HG02938 (cell line): ENCODE measurements around the gene RBM39.
"Not testable (repeated sequence)": the region's sequence is repeated elsewhere in the genome, so short reads cannot be mapped to it uniquely, and the experiment has no call there.

Experiments used
- ATAC-seq: cut with Tn5 transposase; IDR thresholded peaks from one replicate; pipeline ENCODE4 v1.9.1; 2021; ENCODE audit warnings: mild to moderate bottlenecking, moderate library complexity; ENCODE audit not compliant: unreplicated experiment

The RBM39 gene

DNA sequence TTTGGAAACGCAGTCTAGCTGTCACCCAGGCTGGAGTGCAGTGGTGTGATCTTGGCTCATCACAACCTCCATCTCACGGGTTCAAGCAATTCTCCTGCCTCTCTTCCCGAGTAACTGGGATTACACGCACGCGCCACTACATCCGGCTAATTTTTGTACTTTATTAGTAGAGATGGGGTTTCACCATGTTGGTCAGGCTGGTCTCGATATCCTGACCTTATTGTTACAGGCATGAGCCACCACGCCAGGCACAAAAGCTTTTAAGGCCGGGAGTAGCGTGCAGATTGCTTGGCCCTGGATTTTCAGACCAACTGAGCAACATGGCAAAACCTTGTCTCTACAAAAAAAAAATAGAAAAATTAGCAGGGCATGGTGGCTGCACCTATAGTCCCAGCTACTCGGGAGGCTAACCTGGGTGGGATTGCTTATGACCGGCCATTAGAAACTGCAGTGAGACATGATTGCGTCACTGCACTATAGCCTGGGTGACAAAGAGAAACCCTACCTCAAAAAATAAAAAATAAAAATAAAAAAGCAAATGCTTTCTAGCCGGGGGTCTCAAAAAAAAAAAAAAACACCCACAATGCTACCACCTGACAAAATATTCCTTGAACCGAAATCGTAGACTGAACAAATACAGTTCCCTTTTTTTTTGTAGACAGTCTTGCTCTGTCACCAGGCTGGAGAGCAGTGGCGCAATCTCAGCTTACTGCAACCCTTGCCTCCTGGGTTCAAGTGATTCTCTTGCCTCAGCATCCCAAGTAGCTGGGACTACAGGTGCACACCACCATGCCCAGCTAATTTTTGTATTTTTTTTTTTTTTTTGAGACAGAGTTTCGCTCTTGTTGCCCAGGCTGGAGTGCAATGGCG, 15.0 kb downstream of the RBM39 start:
- no peak for ATAC-seq

DNA sequence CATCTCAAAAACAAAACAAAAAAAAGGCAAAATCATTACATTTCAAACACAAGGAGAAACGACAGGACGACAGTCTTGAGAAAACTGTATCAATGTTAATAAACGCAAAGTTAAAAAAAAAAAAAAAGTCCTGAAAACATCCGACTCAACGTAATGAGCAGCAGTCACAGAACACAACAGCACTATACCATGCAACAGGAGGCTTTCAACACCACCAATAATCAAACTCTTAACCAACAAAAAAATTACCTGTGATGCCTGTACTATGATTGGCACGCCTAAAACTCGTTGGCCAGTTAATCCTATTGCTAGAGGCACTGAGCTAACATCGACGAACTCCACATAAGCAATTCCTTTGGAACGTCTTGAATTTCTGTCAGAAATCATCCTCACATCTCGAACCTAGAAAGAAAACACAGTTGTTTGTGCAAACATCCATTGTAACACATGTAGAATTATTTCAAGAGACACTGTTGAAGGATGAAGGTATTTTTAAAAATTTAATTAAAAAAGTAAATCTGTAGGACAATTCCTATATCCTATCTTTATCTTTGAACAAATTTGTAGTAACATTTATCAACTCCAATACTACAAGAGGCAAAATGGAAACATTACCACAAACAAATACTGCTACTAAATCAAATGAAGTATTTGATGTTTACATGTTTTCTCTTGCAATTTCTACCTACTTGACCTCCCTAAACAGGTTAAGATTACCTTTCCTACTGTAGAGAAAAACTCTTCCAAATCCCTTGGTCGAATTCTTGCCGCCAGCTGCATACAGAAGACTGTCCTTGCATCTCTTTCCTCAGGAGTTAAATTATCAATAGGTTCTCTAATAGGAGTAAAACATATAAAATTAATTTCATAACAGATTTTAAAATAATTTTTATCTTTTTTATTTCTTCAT, 17.5 kb downstream of the RBM39 start:
- no peak for ATAC-seq

DNA sequence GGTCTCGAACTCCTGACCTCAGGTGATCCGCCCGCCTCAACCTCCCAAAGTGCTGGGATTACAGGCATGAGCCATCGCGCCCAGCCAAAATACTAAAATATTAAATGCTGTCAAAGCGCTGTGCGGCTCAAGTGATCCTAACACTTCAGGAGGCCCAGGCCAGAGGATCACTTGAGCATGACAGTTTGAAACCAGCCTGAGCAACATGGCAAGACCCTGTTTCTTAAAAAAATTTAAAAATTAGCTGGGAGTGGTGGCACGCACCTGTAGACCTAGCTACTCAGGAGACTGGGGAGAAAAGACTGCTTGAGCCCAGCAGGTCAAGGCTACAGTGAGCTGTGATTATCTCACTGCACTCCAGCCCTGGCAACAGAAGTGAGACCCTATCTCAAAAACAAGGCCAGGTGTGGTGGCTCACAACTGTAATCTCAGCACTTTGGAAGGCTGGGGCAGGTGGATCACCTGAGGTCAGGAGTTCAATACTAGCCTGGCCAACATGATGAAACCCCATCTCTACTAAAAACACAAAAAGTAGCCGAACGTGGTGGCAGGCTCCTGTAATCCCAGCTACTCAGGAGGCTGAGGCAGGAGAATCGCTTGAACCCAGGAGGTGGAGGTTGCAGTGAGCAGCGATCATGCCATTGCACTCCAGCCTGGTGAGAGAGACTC, 18.3 kb downstream of the RBM39 start:
- not testable (repeated sequence) for ATAC-seq

DNA sequence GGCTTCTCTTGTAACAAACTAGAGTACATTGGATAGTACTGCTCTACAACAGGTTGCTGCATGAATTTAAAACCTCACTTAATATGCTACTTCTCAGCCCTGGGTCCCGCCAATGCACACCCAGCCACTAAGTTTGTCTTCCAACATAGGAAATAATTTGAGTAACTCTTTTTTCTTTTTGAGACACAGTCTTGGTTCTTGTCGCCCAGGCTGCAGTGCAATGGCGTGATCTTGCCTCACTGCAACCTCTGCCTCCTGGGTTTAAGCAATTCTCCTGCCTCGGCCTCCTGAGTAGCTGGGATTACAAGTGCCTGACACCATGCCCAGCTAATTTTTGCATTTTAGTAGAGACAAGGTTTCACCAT, 18.8 kb downstream of the RBM39 start:
- not testable (repeated sequence) for ATAC-seq

DNA sequence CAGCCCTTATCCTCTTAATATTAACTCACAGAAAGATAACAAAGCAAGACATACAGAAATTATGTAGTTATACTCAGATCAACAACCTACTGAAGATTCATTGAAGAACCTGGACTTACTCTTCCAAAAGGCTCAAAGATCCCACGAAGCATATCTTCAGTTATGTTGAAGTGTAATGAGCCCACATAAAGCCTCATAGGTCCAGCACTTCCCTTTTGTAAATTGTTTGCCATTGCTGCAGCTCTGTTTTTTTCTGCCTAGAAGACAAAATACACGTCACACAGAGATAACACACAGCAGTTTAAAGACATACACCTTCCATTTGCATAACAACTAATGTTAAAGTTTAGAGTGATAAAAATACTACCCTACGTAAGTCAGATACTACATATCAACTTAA, 20.4 kb downstream of the RBM39 start:
- ATAC-seq, result no peak

DNA sequence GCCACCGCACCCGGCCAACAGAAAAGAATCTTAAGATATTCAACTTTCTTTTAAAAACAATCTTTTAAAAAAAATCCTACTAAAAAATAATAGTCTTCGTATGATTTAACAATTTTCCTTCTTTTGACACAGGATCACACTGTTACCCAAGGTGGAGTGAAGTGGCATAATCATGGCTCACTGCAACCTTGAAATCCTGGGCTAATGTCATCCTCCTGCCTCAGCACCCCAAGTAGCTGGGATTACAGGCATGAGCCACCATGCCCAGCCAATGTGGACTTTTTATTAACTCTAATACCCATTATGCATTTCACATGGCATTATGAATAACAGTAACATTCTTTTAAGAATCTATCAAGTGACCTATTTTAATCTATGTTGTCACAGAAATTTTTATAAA, 20.8 kb downstream of the RBM39 start:
- ATAC-seq, result no peak

DNA sequence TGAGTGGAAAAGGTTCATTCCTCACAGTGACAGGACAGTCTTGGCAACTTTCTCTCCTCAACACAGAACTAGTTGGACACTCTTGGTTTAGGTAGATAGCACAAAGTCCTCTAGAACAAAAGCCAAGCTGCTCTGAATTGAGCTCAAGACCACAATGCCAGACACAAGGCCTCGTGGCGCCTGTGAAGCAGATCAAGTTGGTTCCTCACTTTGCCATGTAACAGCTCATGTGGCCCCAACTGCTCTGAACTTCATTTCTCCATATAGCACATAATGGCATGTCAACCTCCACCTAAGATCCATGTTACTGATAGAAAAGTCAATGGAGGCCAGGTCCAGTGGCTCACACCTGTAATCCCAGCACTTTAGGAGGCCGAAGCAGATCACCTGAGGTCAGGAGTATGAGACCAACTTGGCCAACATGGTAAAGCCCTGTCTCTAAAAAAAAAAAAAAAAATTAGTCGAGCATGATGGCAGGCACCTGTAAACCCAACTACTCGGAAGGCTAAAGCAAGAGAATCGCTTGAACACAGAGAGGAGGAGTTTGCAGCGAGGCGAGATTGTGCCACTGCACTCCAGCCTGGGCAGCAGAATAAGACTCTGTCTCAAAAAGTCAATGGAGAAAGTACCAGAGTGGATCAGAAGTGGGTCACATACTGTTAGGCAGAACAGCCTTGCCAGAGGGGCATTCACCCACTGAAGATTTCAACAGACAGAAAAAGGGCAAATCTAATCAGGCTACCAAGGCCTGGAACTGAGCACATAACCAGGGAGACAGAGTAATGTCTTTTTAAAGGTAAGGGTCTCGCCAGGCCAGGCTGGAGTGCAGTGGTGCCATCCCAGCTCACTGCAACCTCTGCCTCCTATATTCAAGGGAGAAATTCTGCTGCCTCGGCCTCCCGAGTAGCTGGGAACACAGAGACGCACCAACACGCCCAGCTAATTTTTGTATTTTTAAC, 21.6 kb downstream of the RBM39 start:
- no peak for ATAC-seq

DNA sequence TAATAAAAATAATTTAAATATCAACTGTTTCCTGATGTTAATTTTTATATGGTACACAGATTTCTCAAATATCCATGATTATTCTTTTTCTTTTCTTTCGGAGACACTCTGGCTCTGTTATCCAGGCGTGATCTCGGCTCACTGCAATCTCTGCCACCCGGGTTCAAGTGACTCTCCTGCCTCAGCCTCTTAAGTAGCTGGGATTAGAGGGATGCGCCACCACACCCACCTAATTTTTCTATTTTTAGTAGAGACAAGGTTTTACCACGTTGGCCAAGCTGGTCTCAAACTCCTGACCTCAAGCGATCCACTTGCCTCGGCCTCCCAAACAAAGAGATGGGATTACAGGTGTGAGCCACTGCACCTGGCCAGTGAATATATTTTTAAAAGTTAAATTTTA, 22.3 kb downstream of the RBM39 start:
- no peak for ATAC-seq

DNA sequence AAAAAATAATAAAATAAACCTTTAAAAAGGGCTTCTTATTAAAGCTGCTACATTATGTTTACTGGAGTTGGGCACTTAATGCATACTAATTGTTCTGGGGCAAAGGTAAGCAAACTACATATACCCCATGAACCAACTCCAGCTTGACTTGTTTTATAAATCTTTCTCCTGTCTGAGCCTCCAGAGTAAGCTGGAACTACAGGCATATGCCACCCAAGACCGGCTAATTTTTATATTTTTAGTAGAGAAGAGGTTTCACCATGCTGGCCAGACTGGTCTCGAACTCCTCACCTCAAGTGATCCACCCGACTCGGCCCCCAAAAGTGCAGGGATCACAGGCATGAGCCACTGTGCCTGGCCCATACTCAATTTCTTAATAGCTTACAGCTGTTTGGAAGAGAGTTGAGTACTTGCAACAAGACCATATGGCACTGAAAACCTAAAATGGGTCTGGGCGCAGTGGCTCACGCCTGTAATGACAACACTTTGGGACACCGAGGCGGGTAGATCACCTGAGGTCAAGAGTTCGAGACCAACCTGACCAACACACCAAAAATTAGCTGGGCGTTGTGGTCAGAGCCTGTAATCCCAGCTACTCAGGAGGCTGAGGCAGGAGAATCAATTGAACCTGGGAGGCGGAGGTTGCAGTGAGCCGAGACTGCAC, 23.0 kb downstream of the RBM39 start:
- no peak for ATAC-seq

DNA sequence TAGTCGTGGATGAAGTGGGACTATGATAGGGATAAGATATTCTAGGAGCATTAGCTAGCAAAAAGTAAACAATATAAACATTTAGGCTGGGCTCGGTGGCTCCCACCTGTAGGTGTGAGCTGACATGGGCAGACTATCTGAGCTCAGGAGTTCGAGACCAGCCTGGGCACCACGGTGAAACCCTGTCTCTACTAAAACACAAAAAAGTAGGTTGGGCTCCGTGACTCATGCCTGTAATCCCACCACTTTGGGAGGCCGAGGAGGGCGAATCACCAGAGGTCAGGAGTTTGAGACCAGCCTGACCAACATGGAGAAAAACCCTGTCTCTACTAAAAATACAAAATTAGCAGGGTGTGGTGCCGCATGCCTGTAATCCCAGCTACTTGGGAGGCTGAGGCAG, 23.7 kb downstream of the RBM39 start:
- not testable (repeated sequence) for ATAC-seq

DNA sequence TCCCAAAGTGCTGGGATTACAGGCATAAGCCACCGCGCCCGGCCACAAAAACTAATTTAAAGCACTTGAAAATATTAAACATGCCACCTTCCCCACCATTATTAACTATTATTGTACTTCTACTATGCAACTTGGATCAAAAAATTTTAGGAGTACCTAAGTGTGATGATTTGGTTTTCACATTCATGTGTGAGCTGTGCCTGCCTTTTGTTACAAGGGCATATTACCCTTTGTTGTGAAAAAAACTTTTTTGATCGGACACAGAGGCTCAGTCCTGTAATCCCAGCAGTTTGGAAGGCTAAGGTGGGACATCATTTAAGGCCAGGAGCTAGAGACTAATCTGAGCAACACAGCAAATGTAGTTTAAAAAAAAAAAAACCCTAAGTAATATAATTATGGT, 25.7 kb downstream of the RBM39 start:
- no peak for ATAC-seq

DNA sequence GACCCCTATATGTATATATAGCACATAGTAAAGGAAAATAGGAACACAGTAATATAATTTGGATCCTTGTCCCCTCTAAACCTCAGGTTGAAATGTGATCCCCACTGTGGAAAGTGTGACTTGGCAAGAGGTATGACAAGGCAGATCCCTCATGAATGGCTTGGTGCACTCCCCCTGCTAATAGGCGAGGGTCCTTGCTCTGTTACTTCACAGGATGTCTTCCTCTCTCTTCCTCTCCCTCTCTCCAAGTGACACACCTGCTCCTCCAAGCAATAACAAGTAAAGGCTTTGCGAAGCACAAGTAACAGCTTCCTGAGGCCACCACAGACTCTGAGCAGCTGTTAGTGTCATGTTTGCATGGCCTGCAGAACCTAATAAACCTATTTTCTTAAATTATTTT, 26.4 kb downstream of the RBM39 start:
- no peak for ATAC-seq

DNA sequence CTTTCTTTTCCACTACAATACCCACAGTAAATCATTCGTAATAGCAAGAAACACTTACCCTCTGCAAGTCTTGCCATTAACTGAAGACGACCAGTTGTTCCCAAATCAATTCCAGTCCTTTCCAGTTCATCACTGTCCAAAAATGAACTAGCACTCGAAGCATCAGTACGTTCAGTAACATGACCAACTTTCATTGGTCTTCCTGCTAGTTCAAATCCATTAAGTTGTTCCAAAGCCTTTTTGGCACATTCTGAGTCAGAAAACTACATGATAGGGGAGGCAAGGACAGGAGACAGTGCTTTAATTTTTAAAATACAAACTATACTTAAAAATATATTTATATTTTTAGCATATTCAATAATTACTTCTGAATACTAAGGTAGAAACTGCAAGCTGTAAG, 27.9 kb downstream of the RBM39 start:
- ATAC-seq, result no peak

DNA sequence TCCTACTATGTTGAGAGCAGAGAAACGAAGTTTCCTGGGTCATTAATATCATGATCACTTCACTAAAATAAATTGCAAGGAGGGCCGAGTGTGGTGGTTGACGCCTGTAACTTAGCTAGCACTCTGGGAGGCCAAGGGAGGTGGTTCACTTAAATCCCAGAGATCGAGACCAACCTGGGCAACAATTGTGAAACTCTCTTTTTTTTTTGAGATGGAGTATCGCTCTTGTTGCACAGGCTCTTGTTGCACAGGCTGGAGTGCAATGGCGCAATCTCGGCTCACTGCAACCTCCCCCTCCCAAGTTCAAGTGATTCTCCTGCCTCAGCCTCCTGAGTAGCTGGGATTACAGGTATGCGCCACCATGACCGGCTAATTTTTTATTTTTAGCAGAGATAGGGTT, 28.9 kb downstream of the RBM39 start:
- ATAC-seq, result not testable (repeated sequence)

DNA sequence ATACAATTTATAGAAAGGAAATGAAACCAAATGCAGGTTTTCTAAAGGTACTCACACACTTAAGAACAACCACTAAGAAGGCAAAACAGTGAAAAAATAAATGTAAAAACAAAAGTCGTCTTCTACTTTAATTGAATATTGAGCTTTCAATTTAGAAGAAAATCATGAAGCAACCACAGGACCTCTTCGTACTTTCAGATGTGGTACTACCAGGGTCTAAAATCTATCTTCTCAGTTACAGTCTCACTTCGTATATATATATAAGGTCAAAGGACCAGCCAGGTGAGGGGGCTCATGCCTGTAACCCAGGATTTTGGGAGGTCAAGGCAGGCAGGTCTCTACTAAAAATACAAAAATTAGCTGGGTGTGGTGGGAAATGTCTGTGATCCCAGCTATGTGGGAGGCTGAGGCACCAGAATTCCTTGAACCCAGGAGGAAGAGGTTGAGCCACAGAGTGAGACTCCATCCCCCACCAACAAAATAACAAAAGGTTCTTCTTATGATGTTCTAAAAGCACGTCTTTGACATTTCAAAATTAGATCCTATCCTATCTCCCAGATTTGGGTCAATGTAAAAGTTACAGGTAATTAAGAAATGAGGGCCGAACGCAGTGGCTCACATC, 30.4 kb downstream of the RBM39 start:
- ATAC-seq, result no peak

DNA sequence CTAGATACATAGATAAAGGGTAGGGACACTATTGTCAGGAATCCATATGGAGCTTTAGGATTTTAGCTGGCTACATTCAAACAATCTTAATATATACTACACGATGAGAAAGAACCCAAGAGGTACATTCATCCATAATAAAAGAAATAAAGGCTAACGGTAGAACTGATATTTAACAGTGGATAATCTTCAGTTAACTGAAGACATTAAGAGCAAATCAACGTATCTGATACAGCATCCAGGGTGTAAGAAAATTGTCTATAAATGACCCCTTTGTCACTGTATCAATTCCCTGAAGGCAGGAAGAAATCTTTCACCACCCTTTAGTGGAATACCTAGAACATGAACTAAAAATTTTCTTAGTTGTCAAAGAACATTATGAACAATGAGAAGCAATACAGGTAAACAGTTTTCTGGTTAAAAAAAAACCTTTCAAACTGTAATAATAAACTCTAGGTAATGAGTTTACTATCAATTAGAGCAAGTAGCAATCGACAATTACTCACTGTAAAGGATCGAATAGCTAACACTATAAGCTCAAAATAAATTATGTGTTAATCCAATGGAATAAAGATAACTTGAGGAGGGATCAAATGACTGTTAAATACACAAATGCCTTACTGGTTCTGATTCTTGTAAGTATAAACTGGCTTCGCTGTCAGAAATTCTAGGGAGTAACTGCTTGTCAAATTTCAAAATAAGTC, 31.0 kb downstream of the RBM39 start:
- ATAC-seq, result no peak

DNA sequence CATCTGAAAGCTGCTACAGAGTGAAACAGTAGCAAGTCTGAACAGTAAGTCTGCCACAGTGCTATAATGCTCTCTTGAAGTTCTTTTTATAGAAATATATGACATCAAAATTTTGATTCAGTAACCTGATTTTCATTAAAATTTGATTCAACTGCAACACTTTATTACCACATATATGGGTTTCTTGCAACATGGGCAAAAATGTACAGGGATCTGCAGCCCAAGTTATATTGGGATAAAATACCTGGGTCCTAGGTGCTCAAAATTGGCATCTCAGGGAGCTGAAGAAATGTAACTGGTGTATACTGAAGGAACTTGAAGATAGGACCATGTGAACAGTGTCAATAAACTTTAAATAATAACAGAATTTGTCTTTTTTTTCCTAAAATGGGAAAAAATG, 32.0 kb downstream of the RBM39 start:
- ATAC-seq, result no peak

DNA sequence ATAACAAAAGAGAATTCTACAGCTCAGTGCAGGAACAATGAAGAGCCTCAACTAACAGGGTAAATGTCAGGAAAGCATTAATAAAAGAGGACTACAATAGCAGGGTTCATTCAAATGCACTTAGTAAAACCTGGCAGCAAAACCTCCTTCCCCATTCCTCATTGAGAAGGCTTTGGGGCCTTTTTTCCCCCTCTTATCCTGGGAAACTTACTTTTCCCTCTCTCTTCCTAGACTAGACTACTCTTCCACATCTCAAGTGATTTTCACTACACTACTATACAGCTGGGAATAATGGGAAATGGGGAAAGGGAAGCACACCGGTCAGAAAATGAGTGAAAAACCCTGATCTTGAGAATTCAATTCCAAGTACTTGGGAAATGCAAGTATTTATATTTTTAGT, 32.8 kb downstream of the RBM39 start:
- no peak for ATAC-seq

DNA sequence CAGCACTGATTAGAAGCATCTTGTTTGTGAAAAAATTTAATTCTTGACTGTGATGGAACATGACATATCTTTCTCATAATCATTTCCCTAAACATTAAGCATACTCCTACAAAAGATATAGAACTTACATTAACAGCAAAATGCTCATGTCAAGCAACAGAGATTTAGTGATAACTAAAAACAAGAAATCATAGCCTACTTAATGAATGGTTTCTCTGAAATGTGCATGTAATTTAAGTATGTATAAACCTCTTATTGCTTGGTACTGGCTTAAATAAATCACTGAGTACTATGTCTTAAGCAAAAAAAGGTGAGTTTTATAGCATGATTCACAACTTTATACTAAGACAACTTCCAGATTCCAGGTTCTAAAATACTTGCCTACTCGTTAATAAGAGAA, 33.6 kb downstream of the RBM39 start:
- ATAC-seq, result no peak
